ENCODE measurements around the gene SORCS2.

SORCS2 gene

GRCh38 chr4:7356667-7357310 is 164.5 kb downstream of the SORCS2 start:
- H3K4me3 ChIP-seq (ENCODE audit: low read depth, low read length), result no peak overlapping the region
- DNase-seq (ENCODE audit: low read depth), result no peak
- no peak for TF ChIP-seq CTCF (conservative IDR thresholded peaks at IDR 0.05; ENCODE audit: low read depth, low read length)

- no peak for TF ChIP-seq CTCF (conservative IDR thresholded peaks at IDR 0.05; ENCODE audit: low read depth, low read length)
- no peak for DNase-seq (ENCODE audit: low read depth)
- H3K4me3 ChIP-seq (ENCODE audit: low read depth, low read length), result no peak overlapping the region
These were observed 165.0 kb downstream of the SORCS2 start for GRCh38 chr4:7357323-7357722.

- peak; percentile 84 for DNase-seq (ENCODE audit: low read depth)
- H3K4me3 ChIP-seq (ENCODE audit: low read depth, low read length), result no peak overlapping the region
- TF ChIP-seq CTCF (conservative IDR thresholded peaks at IDR 0.05; ENCODE audit: low read depth, low read length), result no peak
These were observed 165.9 kb downstream of the SORCS2 start for GRCh38 chr4:7358100-7358735.

GRCh38 chr4:7359400-7360062 is 167.2 kb downstream of the SORCS2 start:
- no peak for DNase-seq (ENCODE audit: low read depth)
- TF ChIP-seq CTCF (conservative IDR thresholded peaks at IDR 0.05; ENCODE audit: low read depth, low read length), result no peak
- no peak overlapping the region for H3K4me3 ChIP-seq (ENCODE audit: low read depth, low read length)

- DNase-seq (ENCODE audit: low read depth), result no peak
- no peak overlapping the region for H3K4me3 ChIP-seq (ENCODE audit: low read depth, low read length)
- no peak for TF ChIP-seq CTCF (conservative IDR thresholded peaks at IDR 0.05; ENCODE audit: low read depth, low read length)
These were observed 168.5 kb downstream of the SORCS2 start for GRCh38 chr4:7360806-7361205.

GRCh38 chr4:7361280-7361895 is 169.1 kb downstream of the SORCS2 start:
- DNase-seq (ENCODE audit: low read depth), result no peak
- H3K4me3 ChIP-seq (ENCODE audit: low read depth, low read length), result no peak overlapping the region
- no peak for TF ChIP-seq CTCF (conservative IDR thresholded peaks at IDR 0.05; ENCODE audit: low read depth, low read length)

Data from choroid plexus epithelial cell (primary cell).